ENCODE data around the gene PRDM11.

Gene PRDM11

GRCh38 chr11:45158210-45158731 lies 11.8 kb downstream of the PRDM11 start:
- DNase-seq: no peak

- no peak for DNase-seq
Measured at GRCh38 chr11:45158891-45159605, 12.6 kb downstream of the PRDM11 start.

GRCh38 chr11:45159781-45160365 lies 13.4 kb downstream of the PRDM11 start:
- no peak for DNase-seq

- DNase-seq: no peak
Measured at GRCh38 chr11:45161252-45162063, 15.0 kb downstream of the PRDM11 start.

GRCh38 chr11:45162064-45162375 lies 15.6 kb downstream of the PRDM11 start:
- DNase-seq: no peak

- DNase-seq: no peak
Measured at GRCh38 chr11:45162916-45163879, 16.8 kb downstream of the PRDM11 start.

GRCh38 chr11:45163956-45164575 lies 17.6 kb downstream of the PRDM11 start:
- DNase-seq: no peak

- no peak for DNase-seq
Measured at GRCh38 chr11:45165386-45165785, 18.9 kb downstream of the PRDM11 start.

GRCh38 chr11:45165806-45166603 lies 19.6 kb downstream of the PRDM11 start:
- no peak for DNase-seq

- no peak for DNase-seq
Measured at GRCh38 chr11:45166604-45166897, 20.1 kb downstream of the PRDM11 start.

GRCh38 chr11:45167283-45167682 lies 20.8 kb downstream of the PRDM11 start:
- no peak for DNase-seq

- DNase-seq: no peak
Measured at GRCh38 chr11:45168366-45169130, 22.1 kb downstream of the PRDM11 start.

GRCh38 chr11:45169310-45170072 lies 23.1 kb downstream of the PRDM11 start:
- no peak for DNase-seq

GRCh38 chr11:45170484-45170883 lies 24.0 kb downstream of the PRDM11 start:
- DNase-seq: no peak

GRCh38 chr11:45171550-45171949 lies 25.1 kb downstream of the PRDM11 start:
- no peak for DNase-seq

GRCh38 chr11:45173064-45173463 lies 26.6 kb downstream of the PRDM11 start:
- no peak for DNase-seq

GRCh38 chr11:45174168-45174835 lies 27.9 kb downstream of the PRDM11 start:
- DNase-seq: no peak

GRCh38 chr11:45174963-45175362 lies 28.5 kb downstream of the PRDM11 start:
- no peak for DNase-seq

- DNase-seq: no peak
Measured at GRCh38 chr11:45176996-45177395, 30.6 kb downstream of the PRDM11 start.
